ACC112 (cell line): ENCODE results near the gene MMP15.

Experiments
- H2AFZ ChIP-seq: fragments of 200-600 bp; sonication (generic); one replicate; pipeline ENCODE4 v1.6.0; 2017; ENCODE audit warnings: antibody characterized with exemption, low read length; ENCODE audit not compliant: unreplicated experiment
- H3K27ac ChIP-seq: fragments of 200-600 bp; sonication (generic); 2 replicates; pipeline ENCODE4 v1.5.1; 2014; ENCODE audit warnings: low read depth, mild to moderate bottlenecking, antibody characterized with exemption, low read length, moderate library complexity
- H3K27me3 ChIP-seq: fragments of 200-600 bp; sonication (generic); 2 replicates; pipeline ENCODE4 v1.6.1; 2014; ENCODE audit warnings: mild to moderate bottlenecking, antibody characterized with exemption, low read length, moderate library complexity, mixed read lengths; ENCODE audit not compliant: insufficient read depth
- H3K36me3 ChIP-seq: fragments of 200-600 bp; sonication (generic); 2 replicates; pipeline ENCODE4 v1.6.1; 2016; ENCODE audit warnings: mild to moderate bottlenecking, antibody characterized with exemption, low read length, moderate library complexity, mixed read lengths; ENCODE audit not compliant: insufficient read depth
- H3K4me1 ChIP-seq: fragments of 200-600 bp; sonication (generic); one replicate; pipeline ENCODE4 v1.6.1; 2016; ENCODE audit warnings: low read length, mixed read lengths; ENCODE audit not compliant: insufficient read depth, unreplicated experiment, control insufficient read depth
- H3K4me3 ChIP-seq: fragments of 200-600 bp; sonication (generic); 2 replicates; pipeline ENCODE4 v1.5.1; 2014; ENCODE audit warnings: mild to moderate bottlenecking, low read depth, low read length
- H3K79me2 ChIP-seq: fragments of 200-600 bp; sonication (generic); one replicate; pipeline ENCODE4 v1.6.0; 2016; ENCODE audit warnings: low read length; ENCODE audit not compliant: control insufficient read depth, unreplicated experiment, insufficient read depth

The MMP15 gene

DNA sequence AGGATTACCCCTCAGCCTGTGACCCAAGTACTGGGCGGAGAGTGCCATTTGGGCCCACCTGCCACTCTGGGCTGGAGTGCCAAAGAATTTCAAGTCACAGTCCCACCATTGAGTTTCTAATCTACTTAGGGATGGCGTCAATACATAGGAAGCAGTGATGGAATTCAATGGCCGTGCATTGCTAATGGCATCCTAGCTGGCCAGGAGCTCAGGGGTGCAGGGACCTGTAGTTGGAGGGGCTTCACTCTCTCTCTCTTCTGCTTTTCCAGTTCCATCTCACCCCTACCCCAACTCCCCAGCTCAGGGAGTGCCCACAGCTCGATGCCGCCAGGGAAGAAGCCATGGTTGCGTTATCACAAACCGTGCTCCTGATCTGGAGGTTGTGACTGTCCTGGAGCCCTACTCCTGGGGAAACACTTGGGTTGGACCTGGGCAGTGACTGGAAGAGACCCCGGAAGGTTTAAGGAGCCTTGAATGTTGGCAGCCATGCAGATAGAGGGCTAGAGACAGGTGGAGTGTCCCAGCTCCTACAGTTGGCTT, 2.4 kb downstream of the MMP15 start:
- H3K4me1 ChIP-seq: peaks cover 9% of the 10 kb centered on the region
- H2AFZ ChIP-seq: no peak overlapping the region
- H3K27ac ChIP-seq: no peak overlapping the region
- H3K36me3 ChIP-seq: no peaks in the 10 kb centered on the region
- peaks cover 9% of the 10 kb centered on the region; the same call in 1 of the 2 replicates for H3K27me3 ChIP-seq
- H3K4me3 ChIP-seq: no peak overlapping the region
- no peaks in the 10 kb centered on the region for H3K79me2 ChIP-seq

DNA sequence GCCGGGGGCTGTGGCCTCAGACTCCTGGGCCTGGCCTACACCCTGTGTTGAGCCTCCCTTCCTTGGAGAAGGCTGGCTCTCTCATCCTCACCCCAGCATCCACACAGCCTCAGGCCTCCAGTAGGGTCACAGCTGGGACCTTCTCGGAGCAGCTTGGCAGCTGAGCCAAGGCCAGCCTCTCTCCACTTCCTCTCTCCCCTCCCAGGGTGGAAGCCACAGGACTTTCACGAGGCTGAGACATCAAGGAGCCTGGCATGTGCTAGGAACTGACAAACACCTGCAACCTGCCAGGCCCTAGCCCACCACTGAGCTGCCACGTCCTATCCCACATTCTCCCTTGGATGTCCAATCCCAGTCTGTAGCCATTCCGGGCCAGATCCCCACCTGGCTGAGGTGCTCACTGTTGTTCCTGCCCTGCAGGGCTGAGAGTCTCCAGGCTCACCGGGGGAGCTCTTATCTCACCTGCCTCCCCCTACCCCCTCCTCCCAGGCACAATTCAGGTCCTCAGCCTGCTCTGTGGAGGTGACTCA, 3.1 kb downstream of the MMP15 start:
- no peaks in the 10 kb centered on the region for H3K36me3 ChIP-seq
- H3K4me3 ChIP-seq: no peak overlapping the region

DNA sequence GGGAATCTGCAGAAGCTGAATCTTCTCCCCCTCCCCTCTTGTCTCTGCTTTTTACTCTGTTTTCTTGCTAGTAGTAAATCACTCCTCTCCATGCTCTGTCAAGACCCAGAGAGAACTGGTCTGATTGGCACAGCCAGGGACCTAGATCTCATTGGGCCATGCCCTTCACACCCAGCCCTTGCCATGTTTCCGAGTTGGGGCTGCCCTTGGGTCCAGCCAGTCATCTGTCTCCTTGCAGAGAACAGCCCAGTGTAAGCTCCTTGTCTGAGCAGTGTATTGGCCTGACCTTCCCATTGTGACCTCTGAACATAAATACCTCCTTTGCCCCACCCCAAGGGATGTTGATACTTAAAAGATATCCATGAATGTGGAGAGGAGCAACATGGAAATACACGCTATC, 3.9 kb downstream of the MMP15 start:
- Histone ChIP-seq H3K36me3 (no peaks in the 10 kb centered on the region), H3K4me3 (no peak overlapping the region), H2AFZ (no peak overlapping the region), H3K79me2 (no peaks in the 10 kb centered on the region), H3K4me1 (peaks cover 3% of the 10 kb centered on the region), H3K27ac (no peak overlapping the region), H3K27me3 (peaks cover 9% of the 10 kb centered on the region; the same call in 1 of the 2 replicates)

More for the DNA sequence above, 3.1 kb downstream of the MMP15 start:
- Histone ChIP-seq H3K79me2 (no peaks in the 10 kb centered on the region), H3K27me3 (peaks cover 9% of the 10 kb centered on the region; the same call in 1 of the 2 replicates), H3K4me1 (peaks cover 3% of the 10 kb centered on the region), H3K27ac (no peak overlapping the region), H2AFZ (no peak overlapping the region)

GRCh38 chr16:58030136-58030840, 4.7 kb downstream of the MMP15 start:
- peaks cover 9% of the 10 kb centered on the region; the same call in 1 of the 2 replicates for H3K27me3 ChIP-seq
- H3K4me3 ChIP-seq: no peak overlapping the region
- no peaks in the 10 kb centered on the region for H3K36me3 ChIP-seq
- peaks cover 3% of the 10 kb centered on the region for H3K4me1 ChIP-seq
- no peak overlapping the region for H3K27ac ChIP-seq
- H2AFZ ChIP-seq: no peak overlapping the region
- H3K79me2 ChIP-seq: no peaks in the 10 kb centered on the region

- H3K27me3 ChIP-seq: peaks cover 9% of the 10 kb centered on the region; the same call in 1 of the 2 replicates
- no peaks in the 10 kb centered on the region for H3K79me2 ChIP-seq
- no peak overlapping the region for H2AFZ ChIP-seq
- H3K4me1 ChIP-seq: peaks cover 3% of the 10 kb centered on the region
- no peaks in the 10 kb centered on the region for H3K36me3 ChIP-seq
- H3K4me3 ChIP-seq: no peak overlapping the region
- no peak overlapping the region for H3K27ac ChIP-seq
These were observed 5.7 kb downstream of the MMP15 start for GRCh38 chr16:58031016-58031800.

- Histone ChIP-seq H3K27me3 (no peaks in the 10 kb centered on the region), H3K4me3 (no peak overlapping the region), H2AFZ (no peak overlapping the region), H3K36me3 (no peaks in the 10 kb centered on the region), H3K79me2 (no peaks in the 10 kb centered on the region), H3K4me1 (peaks cover 3% of the 10 kb centered on the region), H3K27ac (no peak overlapping the region)
These were observed 7.2 kb downstream of the MMP15 start for GRCh38 chr16:58032710-58033293.

DNA sequence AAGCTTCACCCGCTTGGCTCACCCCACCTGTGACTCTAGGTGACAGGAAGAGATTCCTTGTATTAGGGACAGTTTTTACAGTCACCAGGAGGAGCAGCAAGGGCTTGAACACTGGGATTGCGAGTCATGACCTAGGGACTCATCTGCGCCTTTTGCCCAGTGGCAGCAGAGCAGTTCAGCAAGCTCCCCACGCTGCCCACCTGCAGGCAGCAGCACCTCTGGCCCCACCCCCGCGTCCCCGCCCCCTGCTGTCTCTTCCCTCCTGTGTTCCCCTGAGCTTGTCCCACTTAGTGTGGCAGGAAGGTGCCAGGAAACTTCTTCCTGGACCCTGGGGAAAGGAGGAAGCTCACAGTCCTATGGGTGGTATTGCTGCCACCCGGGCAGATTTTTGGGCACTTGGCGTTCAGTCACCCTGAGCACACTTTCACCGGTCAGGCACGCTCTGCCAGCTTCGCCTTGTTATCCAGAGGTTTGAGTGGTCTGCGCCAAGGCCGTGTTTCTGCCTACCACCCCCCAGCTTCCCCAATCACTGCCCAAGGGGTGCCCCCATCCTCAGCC, 8.7 kb downstream of the MMP15 start:
- H3K27me3 ChIP-seq: no peaks in the 10 kb centered on the region
- H3K79me2 ChIP-seq: no peaks in the 10 kb centered on the region
- H3K4me3 ChIP-seq: no peak overlapping the region

DNA sequence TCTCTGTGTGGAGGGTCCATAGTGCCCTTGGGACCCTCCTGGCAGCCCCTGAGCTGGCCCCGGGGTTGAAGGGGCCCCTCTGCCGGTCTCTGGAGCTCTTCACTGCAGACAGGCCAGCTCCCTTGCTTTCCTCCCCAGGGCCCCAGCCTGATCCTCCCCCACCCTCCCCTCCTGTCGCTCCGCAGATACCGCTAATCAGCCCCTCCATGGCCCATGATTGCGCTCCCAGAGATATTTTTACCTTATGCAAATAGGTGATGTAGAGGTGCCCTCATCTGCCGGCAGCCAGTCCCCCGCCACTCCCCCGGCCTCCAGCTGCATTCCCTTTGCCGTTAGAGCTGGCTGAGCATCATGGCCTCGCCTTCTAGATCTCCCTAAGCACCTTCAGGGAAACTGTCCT, 9.2 kb downstream of the MMP15 start:
- no peak overlapping the region for H3K27ac ChIP-seq
- no peaks in the 10 kb centered on the region for H3K27me3 ChIP-seq
- H3K4me3 ChIP-seq: no peak overlapping the region
- H3K4me1 ChIP-seq: peaks cover 3% of the 10 kb centered on the region
- H2AFZ ChIP-seq: no peak overlapping the region
- no peaks in the 10 kb centered on the region for H3K36me3 ChIP-seq
- H3K79me2 ChIP-seq: no peaks in the 10 kb centered on the region

More for the DNA sequence above, 8.7 kb downstream of the MMP15 start:
- Histone ChIP-seq H3K27ac (no peak overlapping the region), H3K36me3 (no peaks in the 10 kb centered on the region), H3K4me1 (peaks cover 3% of the 10 kb centered on the region), H2AFZ (no peak overlapping the region)

- Histone ChIP-seq H2AFZ (no peak overlapping the region), H3K27ac (no peak overlapping the region)
These were observed 10.0 kb downstream of the MMP15 start for GRCh38 chr16:58035356-58036170.

More at GRCh38 chr16:58035356-58036170, 10.0 kb downstream of the MMP15 start:
- no peak overlapping the region for H3K4me3 ChIP-seq
- H3K4me1 ChIP-seq: peaks cover 3% of the 10 kb centered on the region
- no peaks in the 10 kb centered on the region for H3K27me3 ChIP-seq
- H3K36me3 ChIP-seq: no peaks in the 10 kb centered on the region
- no peaks in the 10 kb centered on the region for H3K79me2 ChIP-seq
